Liver (tissue), 9 donors: Measurements from ENCODE around the gene NCKIPSD. TPM values are rescaled to one million over a fixed set of nuclear protein-coding genes. Genes with fewer than 3 reads are reported as not detected.
A peak's percentile ranks its signal among the peaks of the same experiment; 100 is the strongest.

Experiments used
- DNase-seq: peaks from one replicate; pipeline ENCODE4 v3.0.0-alpha.2; 2017; ENCODE audit warnings: low spot score
- H3K27ac ChIP-seq, 2 donors: one replicate each; pipeline ENCODE4 v1.7.0; 2013; ENCODE audit warnings: inconsistent platforms in 2 of 2, low read length in 2 of 2, control low read depth in 1 of 2, low read depth in 1 of 2, mild to moderate bottlenecking in 1 of 2
- H3K27me3 ChIP-seq, 4 donors: one replicate each; pipeline versions ENCODE4 v1.6.1 to v1.7.0; 2013; ENCODE audit warnings: low read length in 3 of 4, inconsistent platforms in 1 of 4, mild to moderate bottlenecking in 1 of 4, moderate library complexity in 1 of 4; ENCODE audit not compliant: control insufficient read depth in 4 of 4, insufficient read depth in 4 of 4
- H3K36me3 ChIP-seq, 4 donors: one replicate each; pipeline versions ENCODE4 v1.6.1 to v1.7.0; 2013; ENCODE audit warnings: low read length in 3 of 4, mild to moderate bottlenecking in 3 of 4, low read depth in 1 of 4, moderate library complexity in 1 of 4; ENCODE audit not compliant: control insufficient read depth in 4 of 4, insufficient read depth in 3 of 4
- H3K4me1 ChIP-seq, 4 donors: one replicate each; pipeline versions ENCODE4 v1.6.1 to v1.7.0; 2013; ENCODE audit warnings: low read length in 3 of 4, mild to moderate bottlenecking in 3 of 4, moderate library complexity in 1 of 4; ENCODE audit not compliant: control insufficient read depth in 4 of 4, insufficient read depth in 4 of 4
- H3K4me3 ChIP-seq, 3 donors: one replicate each; pipeline versions ENCODE4 v1.6.1 to v1.7.0; 2013; ENCODE audit warnings: low read length in 3 of 3, control low read depth in 1 of 3, low read depth in 1 of 3, mild to moderate bottlenecking in 1 of 3
- H3K9ac ChIP-seq, 2 donors: one replicate each; pipeline ENCODE4 v1.7.0; 2013; ENCODE audit warnings: low read length in 2 of 2, mild to moderate bottlenecking in 2 of 2, moderate library complexity in 2 of 2, control low read depth in 1 of 2, low read depth in 1 of 2
- H3K9me3 ChIP-seq, 4 donors: one replicate each; pipeline versions ENCODE4 v1.6.1 to v1.7.0; 2013; ENCODE audit warnings: low read length in 3 of 4; ENCODE audit not compliant: control insufficient read depth in 4 of 4
- ATF3 ChIP-seq: IDR thresholded peaks from 2 replicates; pipeline ENCODE4 v1.6.1; 2016; ENCODE audit warnings: antibody characterized with exemption
- EGR1 ChIP-seq, 2 donors: IDR thresholded peaks; 2 replicates each; pipeline ENCODE4 v1.6.1; 2016 to 2018; ENCODE audit warnings: antibody characterized with exemption in 2 of 2, low read depth in 2 of 2
- FOXA1 ChIP-seq: IDR thresholded peaks from 2 replicates; pipeline ENCODE4 v1.6.1; 2016; ENCODE audit warnings: antibody characterized with exemption
- FOXA2 ChIP-seq: IDR thresholded peaks from 2 replicates; pipeline ENCODE4 v1.6.1; 2016; ENCODE audit warnings: antibody characterized with exemption
- GABPA ChIP-seq, 2 donors: IDR thresholded peaks in 1 of 2; conservative IDR thresholded peaks in 1 of 2; 2 replicates each; pipeline ENCODE4 v1.6.1; 2016; ENCODE audit warnings: antibody characterized with exemption in 2 of 2, mild to moderate bottlenecking in 1 of 2, moderate library complexity in 1 of 2
- HNF4A ChIP-seq, 2 donors: conservative IDR thresholded peaks; 2 replicates each; pipeline ENCODE4 v1.6.1; 2016; ENCODE audit warnings: antibody characterized with exemption in 2 of 2, mild to moderate bottlenecking in 2 of 2
- HNF4G ChIP-seq: IDR thresholded peaks from 2 replicates; pipeline ENCODE4 v1.6.1; 2016; ENCODE audit warnings: antibody characterized with exemption
- JUND ChIP-seq, 2 donors: IDR thresholded peaks; 2 replicates each; pipeline ENCODE4 v1.6.1; 2016; ENCODE audit warnings: antibody characterized with exemption in 2 of 2
- NR2F2 ChIP-seq: IDR thresholded peaks from 2 replicates; pipeline ENCODE4 v1.6.1; 2016; ENCODE audit warnings: antibody characterized with exemption
- RAD21 ChIP-seq, 2 donors: IDR thresholded peaks; 2 replicates each; pipeline ENCODE4 v1.6.1; 2016; ENCODE audit warnings: antibody characterized with exemption in 2 of 2, mild to moderate bottlenecking in 2 of 2
- RXRA ChIP-seq, 2 donors: IDR thresholded peaks; 2 replicates each; pipeline ENCODE4 v1.6.1; 2017 to 2018; ENCODE audit warnings: antibody characterized with exemption in 2 of 2, mild to moderate bottlenecking in 1 of 2
- SP1 ChIP-seq: IDR thresholded peaks from 2 replicates; pipeline ENCODE4 v1.6.1; 2018; ENCODE audit warnings: antibody characterized with exemption, mild to moderate bottlenecking
- TAF1 ChIP-seq: conservative IDR thresholded peaks from 2 replicates; pipeline ENCODE4 v1.6.1; 2016; ENCODE audit warnings: antibody characterized with exemption, mild to moderate bottlenecking
- YY1 ChIP-seq: IDR thresholded peaks from 2 replicates; pipeline ENCODE4 v1.6.1; 2016; ENCODE audit warnings: antibody characterized with exemption, mild to moderate bottlenecking
- whole genome bisulfite sequencing: extraction: QIAGEN DNeasy Blood & Tissue Kit; methylation state at CpG from one replicate; pipeline ENCODE4 v1.1.7; 2013; 5-methylcytosine and 5-hydroxymethylcytosine counted together
- polyA plus RNA-seq, 2 donors: library from polyadenylated mRNA; stranded (reverse) in 1 of 2; unstranded in 1 of 2; fragments of 200-250 nt in 1 of 2; fragments of >200 nt in 1 of 2; fragmentation: Nextera tagmentation in 1 of 2; extraction: Ambion mirVana in 1 of 2; gene quantifications; one replicate each; pipeline versions ENCODE4 v1.2.1 to v1.2.3, GENCODE V29; 2013 to 2015
- total RNA-seq, 2 donors: library from RNA; depleted of rRNA; stranded (reverse); fragments of >200 nt; gene quantifications; one replicate each; pipeline ENCODE4 v1.2.3, GENCODE V29; 2014
- TF ChIP-seq, protein P1 (sequence below): IDR thresholded peaks from 2 replicates; pipeline ENCODE4 v1.6.1; 2016; ENCODE audit warnings: antibody characterized with exemption
- TF ChIP-seq, protein P2 (sequence below): IDR thresholded peaks from 2 replicates; pipeline ENCODE4 v1.6.1; 2016; ENCODE audit warnings: antibody characterized with exemption
- TF ChIP-seq, protein P3 (sequence below): fragments of 150-350 bp; IDR thresholded peaks from 2 replicates; pipeline ENCODE4 v1.5.1; 2017; ENCODE audit warnings: improper control_type of control experiment, low read depth, low read length; ENCODE audit not compliant: missing input control
- TF ChIP-seq, protein P4 (sequence below): IDR thresholded peaks from 2 replicates; pipeline ENCODE4 v1.6.1; 2016; ENCODE audit warnings: antibody characterized with exemption, mild to moderate bottlenecking
- donor health status: healthy.
- donor health status: healthy.
- donor health status: healthy.
- donor health status: healthy.
- donor health status: healthy.

Gene NCKIPSD
- total and polyA plus RNA-seq, 4 donors: 5.9 to 12.9 (median 8.7) TPM

DNA sequence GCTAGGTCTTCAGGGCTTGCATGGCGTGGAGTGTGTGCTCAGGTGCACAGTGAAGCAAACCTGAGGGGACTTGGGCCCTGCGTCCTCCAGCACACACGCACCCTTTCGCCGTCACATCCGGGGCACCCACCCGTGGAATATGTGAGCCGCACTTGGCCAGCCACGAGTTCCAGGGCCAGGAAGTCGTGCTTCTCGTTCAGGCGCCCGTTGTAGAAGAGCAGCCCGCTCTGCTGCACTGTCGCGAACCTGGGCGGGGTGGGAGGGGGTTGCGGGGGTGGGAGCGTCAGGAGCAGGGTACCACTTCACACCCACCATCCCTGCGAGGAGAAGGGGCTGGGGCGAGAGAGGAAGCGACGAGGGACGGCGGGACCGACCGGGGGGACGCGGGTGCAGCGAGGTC, 30.1 kb downstream of the NCKIPSD start:
- DNase-seq: no peak
- peak overlapping the region in 1 of 3 donors; percentile 59 for H3K4me3 ChIP-seq
- H3K9ac ChIP-seq: no peak overlapping the region
- peaks cover 0 to under 1% (median 0%) of the 10 kb centered on the region in 4 donors for H3K9me3 ChIP-seq
- peaks cover 0 to 9% (median under 1%) of the 10 kb centered on the region in 4 donors for H3K4me1 ChIP-seq
- TF ChIP-seq ATF3 (no peak), FOXA2 (no peak), TAF1 (no peak), EGR1 (IDR thresholded peaks at IDR 0.05; ENCODE audit: low read depth in 2 of 2) (no peak), RAD21 (IDR thresholded peaks at IDR 0.05) (no peak), JUND (IDR thresholded peaks at IDR 0.05) (no peak), FOXA1 (no peak), RXRA (IDR thresholded peaks at IDR 0.05) (no peak), GABPA (IDR thresholded peaks at IDR 0.05 in 1 of 2, conservative IDR thresholded peaks at IDR 0.05 in 1 of 2) (no peak), SP1 (no peak), YY1 (no peak), HNF4G (no peak), NR2F2 (no peak), HNF4A (conservative IDR thresholded peaks at IDR 0.05) (no peak)
- TF ChIP-seq, protein P1, sequence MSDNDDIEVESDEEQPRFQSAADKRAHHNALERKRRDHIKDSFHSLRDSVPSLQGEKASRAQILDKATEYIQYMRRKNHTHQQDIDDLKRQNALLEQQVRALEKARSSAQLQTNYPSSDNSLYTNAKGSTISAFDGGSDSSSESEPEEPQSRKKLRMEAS: no peak
- TF ChIP-seq, protein P2, sequence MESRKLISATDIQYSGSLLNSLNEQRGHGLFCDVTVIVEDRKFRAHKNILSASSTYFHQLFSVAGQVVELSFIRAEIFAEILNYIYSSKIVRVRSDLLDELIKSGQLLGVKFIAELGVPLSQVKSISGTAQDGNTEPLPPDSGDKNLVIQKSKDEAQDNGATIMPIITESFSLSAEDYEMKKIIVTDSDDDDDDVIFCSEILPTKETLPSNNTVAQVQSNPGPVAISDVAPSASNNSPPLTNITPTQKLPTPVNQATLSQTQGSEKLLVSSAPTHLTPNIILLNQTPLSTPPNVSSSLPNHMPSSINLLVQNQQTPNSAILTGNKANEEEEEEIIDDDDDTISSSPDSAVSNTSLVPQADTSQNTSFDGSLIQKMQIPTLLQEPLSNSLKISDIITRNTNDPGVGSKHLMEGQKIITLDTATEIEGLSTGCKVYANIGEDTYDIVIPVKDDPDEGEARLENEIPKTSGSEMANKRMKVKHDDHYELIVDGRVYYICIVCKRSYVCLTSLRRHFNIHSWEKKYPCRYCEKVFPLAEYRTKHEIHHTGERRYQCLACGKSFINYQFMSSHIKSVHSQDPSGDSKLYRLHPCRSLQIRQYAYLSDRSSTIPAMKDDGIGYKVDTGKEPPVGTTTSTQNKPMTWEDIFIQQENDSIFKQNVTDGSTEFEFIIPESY: no peak
- TF ChIP-seq, protein P3, sequence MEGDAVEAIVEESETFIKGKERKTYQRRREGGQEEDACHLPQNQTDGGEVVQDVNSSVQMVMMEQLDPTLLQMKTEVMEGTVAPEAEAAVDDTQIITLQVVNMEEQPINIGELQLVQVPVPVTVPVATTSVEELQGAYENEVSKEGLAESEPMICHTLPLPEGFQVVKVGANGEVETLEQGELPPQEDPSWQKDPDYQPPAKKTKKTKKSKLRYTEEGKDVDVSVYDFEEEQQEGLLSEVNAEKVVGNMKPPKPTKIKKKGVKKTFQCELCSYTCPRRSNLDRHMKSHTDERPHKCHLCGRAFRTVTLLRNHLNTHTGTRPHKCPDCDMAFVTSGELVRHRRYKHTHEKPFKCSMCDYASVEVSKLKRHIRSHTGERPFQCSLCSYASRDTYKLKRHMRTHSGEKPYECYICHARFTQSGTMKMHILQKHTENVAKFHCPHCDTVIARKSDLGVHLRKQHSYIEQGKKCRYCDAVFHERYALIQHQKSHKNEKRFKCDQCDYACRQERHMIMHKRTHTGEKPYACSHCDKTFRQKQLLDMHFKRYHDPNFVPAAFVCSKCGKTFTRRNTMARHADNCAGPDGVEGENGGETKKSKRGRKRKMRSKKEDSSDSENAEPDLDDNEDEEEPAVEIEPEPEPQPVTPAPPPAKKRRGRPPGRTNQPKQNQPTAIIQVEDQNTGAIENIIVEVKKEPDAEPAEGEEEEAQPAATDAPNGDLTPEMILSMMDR: no peak
- TF ChIP-seq, protein P4, sequence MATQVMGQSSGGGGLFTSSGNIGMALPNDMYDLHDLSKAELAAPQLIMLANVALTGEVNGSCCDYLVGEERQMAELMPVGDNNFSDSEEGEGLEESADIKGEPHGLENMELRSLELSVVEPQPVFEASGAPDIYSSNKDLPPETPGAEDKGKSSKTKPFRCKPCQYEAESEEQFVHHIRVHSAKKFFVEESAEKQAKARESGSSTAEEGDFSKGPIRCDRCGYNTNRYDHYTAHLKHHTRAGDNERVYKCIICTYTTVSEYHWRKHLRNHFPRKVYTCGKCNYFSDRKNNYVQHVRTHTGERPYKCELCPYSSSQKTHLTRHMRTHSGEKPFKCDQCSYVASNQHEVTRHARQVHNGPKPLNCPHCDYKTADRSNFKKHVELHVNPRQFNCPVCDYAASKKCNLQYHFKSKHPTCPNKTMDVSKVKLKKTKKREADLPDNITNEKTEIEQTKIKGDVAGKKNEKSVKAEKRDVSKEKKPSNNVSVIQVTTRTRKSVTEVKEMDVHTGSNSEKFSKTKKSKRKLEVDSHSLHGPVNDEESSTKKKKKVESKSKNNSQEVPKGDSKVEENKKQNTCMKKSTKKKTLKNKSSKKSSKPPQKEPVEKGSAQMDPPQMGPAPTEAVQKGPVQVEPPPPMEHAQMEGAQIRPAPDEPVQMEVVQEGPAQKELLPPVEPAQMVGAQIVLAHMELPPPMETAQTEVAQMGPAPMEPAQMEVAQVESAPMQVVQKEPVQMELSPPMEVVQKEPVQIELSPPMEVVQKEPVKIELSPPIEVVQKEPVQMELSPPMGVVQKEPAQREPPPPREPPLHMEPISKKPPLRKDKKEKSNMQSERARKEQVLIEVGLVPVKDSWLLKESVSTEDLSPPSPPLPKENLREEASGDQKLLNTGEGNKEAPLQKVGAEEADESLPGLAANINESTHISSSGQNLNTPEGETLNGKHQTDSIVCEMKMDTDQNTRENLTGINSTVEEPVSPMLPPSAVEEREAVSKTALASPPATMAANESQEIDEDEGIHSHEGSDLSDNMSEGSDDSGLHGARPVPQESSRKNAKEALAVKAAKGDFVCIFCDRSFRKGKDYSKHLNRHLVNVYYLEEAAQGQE: no peak
- H3K36me3 ChIP-seq: no peaks in the 10 kb centered on the region
- H3K27ac ChIP-seq: no peak overlapping the region
- H3K27me3 ChIP-seq: no peaks in the 10 kb centered on the region
- WGBS: 35% methylated on average over 30 of the region's 30 CpGs
